NCI-H2107 (cell line): ENCODE measurements around the gene SLC30A4.
"Not testable (repeated sequence)": the region's sequence is repeated elsewhere in the genome, so short reads cannot be mapped to it uniquely, and the experiment has no call there.

Experiments
- DNase-seq: peaks from one replicate; lab custom pipeline; 2025; lab: John Stamatoyannopoulos, UW

The SLC30A4 gene, protein sequence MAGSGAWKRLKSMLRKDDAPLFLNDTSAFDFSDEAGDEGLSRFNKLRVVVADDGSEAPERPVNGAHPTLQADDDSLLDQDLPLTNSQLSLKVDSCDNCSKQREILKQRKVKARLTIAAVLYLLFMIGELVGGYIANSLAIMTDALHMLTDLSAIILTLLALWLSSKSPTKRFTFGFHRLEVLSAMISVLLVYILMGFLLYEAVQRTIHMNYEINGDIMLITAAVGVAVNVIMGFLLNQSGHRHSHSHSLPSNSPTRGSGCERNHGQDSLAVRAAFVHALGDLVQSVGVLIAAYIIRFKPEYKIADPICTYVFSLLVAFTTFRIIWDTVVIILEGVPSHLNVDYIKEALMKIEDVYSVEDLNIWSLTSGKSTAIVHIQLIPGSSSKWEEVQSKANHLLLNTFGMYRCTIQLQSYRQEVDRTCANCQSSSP

DNA sequence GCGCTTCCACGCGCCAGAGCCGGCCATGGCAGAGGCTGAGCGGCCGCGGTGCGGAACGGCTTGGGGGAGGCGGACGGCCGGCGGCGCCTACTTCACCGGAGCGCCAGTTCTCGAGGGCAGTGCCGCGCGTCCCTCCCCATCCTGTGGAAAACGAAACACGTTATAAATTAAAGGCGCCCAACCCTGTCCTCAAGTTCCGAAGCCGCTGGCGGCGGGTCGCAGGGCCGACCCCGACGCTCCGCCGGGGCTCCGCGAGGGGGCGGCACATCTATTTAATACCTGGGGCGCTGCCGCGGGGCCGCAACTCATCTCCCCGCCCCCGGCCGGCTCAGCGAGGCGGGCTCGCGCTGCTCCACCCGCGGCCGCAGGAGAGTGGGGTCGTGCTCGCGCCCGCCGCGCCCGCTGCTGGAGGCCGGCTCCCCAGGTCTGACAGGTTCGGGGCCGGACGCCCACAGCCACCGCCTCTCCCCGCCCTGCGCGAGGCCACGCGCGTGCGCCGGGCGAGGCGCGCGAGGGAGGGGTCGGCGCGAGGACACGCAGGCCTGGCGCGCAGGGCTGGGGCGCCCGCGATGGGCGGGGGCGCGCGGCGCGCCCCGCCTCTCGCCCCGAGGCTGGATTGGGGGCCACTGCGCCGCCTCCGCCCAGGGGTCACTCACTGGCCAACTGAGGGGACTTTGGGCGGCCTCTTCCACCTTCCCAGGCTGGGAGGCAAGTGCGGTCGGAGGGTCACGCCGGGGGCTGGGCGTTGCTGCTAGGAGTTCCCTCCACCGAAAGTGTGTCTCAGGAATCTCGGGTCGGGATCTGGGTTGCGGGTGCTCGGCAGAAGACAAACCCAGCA lies at the start of gene SLC30A4:
Gene SLC30A4, minus strand, starts transcription at position 428 of the 838 bp plus-strand sequence. Its CDS starts 401 bp downstream, at position 27.
- DNase-seq: no peak

DNA sequence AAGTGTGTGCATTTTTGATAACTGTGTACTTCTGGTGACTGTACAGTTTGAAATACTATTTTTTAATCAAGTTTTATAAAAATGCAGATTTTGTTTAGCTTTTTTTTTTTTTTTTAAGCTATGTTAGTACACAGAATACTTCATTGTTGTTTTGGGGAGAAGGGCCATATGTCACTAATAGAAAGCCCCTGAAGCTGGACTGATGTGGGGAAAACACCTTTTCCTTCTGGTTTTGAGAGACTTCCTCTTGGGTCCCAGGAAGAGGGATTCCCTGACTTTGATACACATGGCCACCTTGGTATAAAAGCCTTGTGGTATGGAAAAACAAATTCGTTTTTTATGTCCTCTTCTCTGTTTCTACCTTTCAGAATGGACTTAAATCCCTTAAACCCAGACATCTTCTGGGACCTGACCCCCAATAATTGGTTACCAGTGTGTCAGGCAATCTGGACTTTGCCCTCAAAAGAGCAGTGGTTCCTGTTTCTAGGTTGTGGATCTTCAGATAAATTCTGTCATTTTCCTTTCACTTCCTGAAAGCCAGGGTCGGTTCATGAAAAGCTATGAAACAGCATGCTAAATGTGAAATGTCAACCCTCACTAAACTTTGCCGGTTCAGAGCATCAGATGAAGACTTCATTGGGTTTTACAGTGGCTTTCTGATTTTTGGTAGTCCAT lies 33.5 kb upstream of the SLC30A4 start:
- no peak for DNase-seq

DNA sequence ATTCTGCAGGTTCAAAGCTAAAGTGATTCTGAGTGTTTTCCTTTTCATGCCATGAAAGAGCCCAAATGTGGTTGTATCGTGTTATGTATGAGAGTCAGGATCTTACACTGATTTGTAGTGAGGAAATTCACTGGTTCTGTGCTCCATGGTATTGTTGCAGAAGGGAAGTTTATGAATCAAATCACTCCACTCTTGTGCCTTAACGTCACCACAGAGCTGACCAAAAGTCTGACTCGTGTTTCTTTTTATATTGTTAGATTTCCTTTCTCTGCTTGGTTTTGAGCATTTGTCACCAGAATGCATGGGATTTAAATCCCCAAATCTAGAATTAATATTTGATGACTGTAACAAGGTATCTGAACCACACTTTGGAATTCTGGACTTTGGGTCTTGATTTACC lies 29.1 kb upstream of the SLC30A4 start:
- no peak for DNase-seq

DNA sequence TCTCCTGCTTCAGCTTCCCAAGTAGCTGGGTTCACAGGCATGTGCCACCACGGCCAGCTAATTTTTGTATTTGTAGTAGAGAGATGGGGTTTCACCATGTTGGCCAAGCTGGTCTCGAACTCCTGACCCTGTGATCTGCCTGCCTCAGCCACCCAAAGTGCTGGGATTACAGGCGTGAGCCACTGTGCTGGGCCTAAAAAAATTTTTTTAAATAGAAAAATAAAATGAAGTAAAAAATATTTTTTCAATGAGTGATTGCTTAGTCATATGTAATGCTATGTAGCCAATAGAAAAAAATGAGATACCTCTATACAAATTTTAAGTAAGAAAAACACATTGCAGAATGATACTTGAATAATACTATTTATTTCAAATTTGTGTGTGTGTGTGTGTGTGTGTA lies 27.9 kb upstream of the SLC30A4 start:
- DNase-seq: no peak

DNA sequence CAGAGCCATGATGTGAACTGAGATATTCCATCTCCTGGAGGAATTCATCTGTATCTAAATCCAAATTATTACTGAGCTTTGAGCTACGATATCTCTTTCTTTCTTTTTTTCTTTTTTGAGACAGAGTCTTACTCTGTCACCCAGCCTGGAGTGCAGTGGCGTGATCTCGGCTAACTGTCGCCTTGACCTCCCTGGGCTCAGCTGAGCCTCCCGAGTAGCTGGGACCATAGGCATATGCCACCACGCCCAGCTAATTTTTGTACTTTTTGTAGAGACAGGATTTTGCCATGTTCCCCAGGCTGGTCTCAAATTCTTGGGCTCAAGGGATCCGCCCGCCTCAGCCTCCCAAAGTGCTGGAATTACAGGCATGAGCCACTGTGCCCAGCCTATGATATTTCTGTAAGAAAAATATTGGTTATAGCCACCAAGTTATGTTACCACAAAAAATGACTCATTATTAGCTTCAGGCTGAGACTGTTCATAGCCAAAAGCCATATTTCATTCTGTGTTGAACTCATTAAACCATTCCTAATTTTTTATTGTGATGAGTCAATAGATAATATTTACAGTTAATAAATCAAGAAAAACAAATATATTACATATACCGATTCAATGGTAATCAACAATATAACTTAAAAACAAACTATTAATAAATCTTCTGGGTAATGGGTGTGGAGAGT lies 27.1 kb upstream of the SLC30A4 start:
- DNase-seq: no peak

DNA sequence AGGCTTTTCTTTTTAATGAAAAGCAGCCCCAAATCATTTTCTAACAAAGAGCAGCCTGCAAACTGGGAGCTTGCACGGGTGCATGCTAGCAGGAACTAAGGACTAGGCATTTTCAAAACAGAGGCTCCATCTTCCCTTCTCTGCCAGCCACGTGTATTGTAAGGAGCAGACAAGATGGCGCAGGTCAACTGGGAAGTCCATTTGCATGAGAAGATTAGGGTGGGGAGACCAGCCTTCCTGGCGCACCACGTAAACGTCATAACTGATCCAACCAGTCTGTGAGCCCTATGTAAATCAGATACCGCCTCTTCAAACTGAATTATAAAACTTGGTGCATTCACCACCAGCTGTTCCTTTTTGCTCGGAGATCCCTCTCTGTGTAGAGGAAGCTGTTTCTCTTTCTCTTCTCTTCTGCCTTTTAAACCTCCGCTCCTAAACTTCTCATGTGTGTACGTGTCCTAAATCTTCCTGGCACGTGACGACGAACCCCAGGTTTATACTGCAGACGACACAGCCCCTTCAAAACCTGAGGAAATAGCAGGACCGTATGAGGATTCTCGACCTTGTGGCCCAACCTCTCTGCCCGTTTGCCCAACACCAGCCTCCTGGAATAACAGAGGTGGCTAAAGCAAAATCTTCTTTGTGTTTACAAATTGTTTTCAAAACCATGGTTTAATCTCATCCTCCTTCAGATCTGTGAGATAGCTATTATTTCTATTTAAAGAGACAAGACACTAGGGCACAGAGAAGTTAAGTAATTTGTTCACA lies 26.4 kb upstream of the SLC30A4 start:
- no peak for DNase-seq

DNA sequence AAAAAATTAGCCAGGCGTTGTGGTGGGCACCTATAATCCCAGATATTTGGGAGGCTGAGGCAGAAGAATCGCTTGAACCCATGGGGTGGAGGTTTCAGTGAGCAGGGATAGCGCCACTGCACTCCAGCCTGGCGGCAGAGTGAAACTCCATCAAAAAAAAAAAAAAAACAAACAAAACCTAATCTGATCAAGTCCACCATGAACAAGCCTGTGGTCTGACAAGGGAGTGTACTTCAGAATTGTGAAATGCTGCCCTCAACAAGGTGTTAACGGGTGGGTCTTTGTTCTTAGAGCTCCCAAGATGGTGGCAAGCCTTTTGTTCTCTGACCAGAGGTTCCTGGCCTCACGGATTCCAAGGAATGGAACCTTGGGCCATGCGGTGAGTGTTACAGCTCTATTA lies 24.2 kb upstream of the SLC30A4 start:
- no peak for DNase-seq

DNA sequence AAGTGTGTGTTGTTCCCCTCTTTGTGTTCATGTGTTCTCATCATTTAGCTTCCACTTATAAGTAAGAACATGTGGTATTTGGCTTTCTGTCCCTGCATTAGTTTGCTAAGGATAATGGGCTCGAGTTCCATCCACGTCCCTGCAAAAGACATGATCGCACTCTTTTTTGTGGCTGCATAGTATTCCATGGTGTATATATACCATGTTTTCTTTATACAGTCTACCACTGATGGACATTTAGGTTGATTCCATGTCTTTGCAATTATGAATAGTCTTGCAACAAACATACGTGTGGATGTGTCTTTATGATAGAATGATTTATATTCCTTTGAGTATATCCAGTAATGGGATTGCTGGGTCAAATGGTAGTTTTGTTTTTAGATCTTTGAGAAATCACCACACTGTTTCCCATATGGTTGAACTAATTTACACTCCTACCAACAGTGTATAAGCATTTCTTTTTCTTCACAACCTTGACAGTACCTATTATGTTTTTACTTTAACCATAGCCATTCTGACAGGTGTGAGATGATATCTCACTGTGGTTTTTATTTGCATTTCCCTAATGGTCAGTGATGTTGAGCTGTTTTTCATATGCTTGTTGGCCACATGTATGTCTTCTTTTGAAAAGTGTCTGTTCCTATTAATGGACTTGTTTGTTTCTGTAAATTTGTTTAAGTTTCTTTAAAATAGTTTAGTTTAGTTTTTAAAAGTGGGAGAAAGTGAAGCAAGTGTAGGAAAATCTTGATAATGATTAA lies 21.9 kb upstream of the SLC30A4 start:
- no peak for DNase-seq

DNA sequence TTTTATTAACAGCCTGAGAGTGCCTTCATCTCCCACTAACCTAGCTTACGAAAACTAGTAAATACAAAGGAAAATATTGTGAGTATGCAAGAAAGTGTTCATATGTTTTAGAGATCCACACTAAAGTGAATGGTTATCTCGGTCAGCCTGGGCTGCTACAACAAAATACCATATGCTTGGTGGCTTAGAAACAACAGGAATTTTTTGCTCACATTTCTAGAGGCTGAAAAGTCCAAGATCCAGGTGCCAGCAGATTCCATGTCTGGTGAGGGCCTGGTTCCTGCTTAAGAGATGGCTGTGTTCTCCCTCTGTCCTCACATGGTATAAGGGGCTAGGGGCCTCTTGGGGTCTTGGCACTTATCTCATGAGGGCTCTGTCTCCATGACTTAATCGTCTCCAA lies 20.5 kb upstream of the SLC30A4 start:
- DNase-seq: no peak

DNA sequence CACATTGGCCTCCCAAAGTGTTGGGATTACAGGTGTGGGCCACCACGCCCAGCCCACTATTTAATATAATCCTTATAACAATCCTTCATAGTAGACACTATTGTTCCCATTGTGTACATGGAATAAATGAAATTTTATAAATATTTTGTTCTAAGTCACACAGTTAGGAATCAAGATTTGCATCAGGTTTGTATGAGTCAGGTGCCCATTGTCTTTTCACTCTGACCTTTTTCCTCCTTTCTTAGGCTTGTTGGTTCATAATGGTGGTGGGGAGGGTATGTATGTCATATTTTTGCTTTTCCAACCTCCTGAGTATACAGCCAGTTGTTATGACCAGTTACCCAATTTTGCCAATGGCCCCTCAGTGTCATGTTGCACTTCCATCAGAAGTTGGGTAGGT lies 18.0 kb upstream of the SLC30A4 start:
- no peak for DNase-seq

DNA sequence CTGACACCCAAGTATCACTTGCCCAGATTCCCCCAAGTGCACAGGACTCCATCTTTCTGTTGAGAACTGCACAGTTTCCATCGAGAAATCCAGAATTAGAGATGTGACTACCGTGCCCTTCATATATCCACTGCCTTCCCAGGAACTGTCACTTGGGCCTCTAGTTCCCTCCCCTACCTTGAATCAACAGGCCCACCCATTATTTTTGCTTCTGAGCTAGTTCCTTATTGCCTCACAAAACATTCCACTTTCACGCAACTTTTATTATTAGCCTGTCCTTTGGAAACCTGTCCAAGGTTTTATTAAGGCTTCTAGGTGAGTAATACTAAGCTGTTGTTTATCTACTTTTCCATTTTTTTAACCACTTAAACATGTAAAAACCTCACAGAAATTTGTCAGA lies 17.1 kb upstream of the SLC30A4 start:
- DNase-seq: no peak

DNA sequence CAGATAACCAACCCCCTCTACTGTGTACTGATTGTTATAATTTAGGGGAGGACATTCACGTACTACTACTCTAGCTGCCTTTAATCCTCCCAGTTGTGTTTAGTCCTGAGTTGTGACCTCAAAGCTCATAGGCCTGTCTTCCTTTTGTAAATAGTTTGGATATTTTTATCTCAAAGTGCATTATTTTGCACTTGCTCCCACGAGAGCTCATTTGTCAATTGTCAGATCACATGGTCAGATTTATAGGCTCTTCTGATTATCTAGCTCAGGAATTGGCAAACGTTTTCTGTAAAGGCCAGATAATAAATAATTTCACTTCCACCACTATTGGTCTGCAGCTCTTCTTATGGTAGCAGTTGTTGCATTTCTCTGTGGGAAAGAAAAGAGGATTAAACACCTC lies 14.4 kb upstream of the SLC30A4 start:
- DNase-seq: no peak

DNA sequence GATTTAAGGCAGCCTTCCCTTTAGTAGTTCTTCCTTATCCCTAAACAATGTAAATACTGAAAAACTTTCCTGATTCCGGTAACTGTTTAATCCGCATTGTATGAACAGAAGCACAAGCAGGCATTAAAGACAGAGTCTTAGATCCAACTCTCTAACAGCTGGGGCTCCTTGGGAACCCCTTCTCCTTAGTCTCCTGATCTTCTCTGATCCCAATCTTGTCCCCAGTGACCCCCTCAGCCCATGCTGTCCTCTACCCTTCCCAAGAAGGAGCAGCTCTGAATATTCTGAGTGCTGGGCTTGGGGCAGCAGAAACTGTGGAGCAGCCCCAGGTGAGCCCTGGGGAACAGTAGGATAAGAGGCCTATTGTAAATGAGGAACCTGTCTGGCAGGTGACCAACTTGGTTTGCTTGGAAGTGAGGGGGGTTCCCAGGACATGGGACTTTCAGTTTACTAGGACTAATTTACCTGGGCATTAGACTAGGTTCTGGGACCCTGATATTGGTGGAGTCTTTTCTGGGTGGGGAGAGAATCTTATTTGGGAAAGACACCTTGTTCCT lies 13.0 kb upstream of the SLC30A4 start:
- DNase-seq: no peak

DNA sequence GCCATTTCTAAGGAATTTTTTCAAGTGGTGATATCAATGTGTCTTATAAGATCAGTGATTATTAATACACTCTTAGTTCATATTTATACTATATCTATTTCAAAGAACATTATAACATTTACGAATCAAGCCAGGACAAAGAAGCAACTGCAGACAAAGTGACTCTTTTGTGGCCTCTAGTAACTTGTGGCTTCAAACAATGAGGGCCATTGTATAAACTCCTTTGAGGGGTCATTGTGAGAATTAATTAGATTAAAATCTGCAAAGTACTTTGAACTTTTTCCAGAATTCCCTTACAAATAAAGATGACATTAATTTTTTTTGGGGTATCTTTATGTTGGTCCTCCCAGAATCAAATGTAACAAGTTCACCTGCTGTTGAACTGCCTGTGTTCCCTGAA lies 12.3 kb upstream of the SLC30A4 start:
- DNase-seq: no peak

DNA sequence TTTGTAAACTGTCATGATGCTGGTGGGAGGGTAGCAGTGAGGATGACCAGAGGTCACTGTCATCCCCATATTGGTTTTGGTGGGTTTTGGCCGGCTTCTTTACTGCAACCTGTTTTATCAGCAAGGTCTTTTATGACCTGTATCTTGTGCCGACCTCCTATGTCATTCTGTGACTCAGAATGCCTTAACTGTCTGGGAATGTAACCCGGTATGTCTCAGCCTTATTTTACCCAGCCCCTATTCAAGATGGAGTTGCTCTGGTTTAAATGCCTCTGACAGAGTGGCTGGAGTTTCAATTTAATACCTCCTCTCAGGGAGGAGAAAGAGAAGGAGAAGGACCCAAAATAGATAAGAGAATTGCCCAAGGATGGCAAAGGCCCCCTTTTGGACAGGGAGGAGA lies 10.3 kb upstream of the SLC30A4 start:
- not testable (repeated sequence) for DNase-seq

DNA sequence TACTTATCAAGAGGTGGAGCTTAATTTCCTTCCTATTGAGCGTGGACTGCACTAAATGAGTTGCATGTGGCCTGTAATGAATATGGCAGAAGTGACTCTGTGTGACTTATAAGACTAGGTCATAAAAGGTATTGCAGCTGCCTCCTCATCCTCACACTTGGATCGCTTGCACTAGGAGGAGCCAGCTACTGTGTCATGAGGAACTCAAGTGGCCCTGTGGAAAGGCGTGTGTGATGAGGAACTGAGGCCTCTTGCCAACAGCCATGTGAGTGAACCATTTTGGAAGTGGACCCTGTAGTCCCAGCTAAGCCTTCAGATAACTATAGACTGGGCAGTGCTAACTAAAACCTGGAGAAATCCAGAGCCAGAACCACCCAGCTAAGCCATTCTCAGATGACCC lies 7.1 kb upstream of the SLC30A4 start:
- DNase-seq: no peak

DNA sequence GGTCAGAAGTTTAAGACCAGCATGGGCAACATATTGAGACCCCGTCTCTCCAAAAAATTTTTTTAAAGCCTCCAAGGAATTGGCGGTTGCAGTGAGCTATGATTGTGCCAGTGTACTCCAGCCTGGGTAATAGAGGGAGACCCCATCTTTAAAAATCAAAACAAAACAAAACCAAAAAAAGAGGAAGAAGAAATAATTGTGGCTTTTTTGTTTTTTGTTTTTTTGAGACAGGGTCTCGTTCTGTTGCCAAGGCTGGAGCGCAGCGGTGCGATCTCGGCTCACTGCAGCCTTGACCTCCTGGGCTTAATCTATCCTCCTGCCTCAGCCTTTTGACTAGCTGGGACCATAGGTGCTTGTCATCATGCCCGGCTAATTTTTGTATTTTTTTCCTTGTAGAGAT lies 4.5 kb upstream of the SLC30A4 start:
- DNase-seq: no peak

DNA sequence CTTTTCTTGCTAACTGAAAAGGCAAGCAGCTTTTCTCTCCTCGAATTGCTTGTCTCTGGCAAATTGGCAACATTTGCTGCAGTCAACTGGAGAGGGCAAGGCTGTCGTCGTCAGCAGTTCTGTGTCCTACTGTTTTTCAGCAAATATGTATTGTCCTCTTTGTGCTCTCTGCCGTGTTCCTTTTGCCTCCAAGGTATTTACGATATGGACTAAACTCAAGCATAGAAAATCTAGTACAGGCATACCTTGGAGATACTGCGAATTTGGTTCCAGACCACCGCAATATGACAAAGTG lies 558 bp upstream of the SLC30A4 start:
- no peak for DNase-seq

DNA sequence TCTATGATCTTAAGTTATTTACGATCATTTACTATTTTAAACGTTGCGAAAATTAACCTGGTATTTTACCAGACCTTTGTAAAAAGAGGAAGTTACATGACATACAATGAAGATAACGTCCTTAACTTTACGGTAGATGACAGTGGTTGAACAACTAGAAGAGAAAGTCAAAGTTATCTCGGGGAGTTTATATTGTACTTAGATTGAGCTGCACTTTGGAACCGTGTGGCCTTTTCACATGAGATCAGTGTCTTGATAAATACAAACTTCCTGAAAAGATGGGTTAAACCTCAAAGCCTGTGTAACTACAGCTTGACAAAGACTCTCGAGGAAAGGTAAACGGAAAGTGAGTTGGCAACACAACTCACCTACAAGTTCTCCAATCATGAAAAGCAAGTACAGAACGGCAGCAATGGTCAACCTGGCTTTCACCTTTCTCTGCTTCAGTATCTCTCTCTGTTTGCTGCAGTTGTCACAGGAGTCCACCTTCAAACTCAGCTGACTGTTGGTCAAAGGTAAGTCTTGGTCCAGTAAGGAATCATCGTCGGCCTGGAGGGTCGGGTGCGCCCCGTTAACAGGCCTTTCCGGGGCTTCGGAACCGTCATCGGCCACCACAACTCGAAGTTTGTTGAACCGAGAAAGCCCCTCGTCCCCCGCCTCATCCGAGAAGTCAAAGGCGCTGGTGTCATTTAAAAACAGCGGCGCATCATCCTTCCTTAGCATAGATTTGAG lies 793 bp downstream of the SLC30A4 start:
- DNase-seq: no peak

DNA sequence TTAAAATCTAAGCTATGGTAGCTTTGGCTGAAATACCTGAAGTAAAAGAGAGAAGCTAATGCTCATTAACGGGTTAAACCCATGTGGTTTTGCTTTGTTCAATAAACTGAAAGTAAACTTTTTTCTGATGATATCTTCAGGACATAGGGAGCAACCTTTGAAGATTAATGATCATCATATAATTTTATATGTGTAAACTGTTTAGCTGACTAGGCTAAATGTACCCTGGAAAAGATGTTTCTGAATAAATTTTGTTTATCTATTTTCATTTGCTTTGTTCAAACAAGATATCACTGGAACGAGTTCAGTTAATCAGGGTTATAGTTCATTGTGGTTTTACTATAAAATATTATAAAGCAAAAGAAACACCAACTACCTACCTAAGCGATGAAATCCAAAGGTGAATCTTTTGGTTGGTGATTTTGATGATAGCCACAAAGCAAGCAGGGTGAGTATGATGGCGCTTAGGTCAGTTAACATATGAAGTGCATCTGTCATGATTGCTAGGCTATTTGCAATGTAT lies 11.7 kb downstream of the SLC30A4 start:
- no peak for DNase-seq
